Measurements from ENCODE around the gene RPL34.

RPL34 gene

GRCh38 chr4:108624263-108625056 is 4.1 kb downstream of the RPL34 start:
- no peak for DNase-seq (ENCODE audit: low read depth)

- DNase-seq (ENCODE audit: low read depth): no peak
These were observed 5.7 kb downstream of the RPL34 start for GRCh38 chr4:108626056-108626455.

- peak; percentile 59 for DNase-seq (ENCODE audit: low read depth)
These were observed 8.0 kb downstream of the RPL34 start for GRCh38 chr4:108628411-108628810.

- peak; percentile 32 for DNase-seq (ENCODE audit: low read depth)
These were observed 14.8 kb downstream of the RPL34 start for GRCh38 chr4:108635070-108635655.

GRCh38 chr4:108636246-108636645 is 15.9 kb downstream of the RPL34 start:
- peak; percentile 30 for DNase-seq (ENCODE audit: low read depth)

- DNase-seq (ENCODE audit: low read depth): no peak
These were observed 17.5 kb downstream of the RPL34 start for GRCh38 chr4:108637856-108638255.

GRCh38 chr4:108644237-108644636 is 23.9 kb downstream of the RPL34 start:
- peak; percentile 81 for DNase-seq (ENCODE audit: low read depth)

GRCh38 chr4:108646706-108647105 is 26.3 kb downstream of the RPL34 start:
- DNase-seq (ENCODE audit: low read depth): no peak

- no peak for DNase-seq (ENCODE audit: low read depth)
These were observed 29.5 kb downstream of the RPL34 start for GRCh38 chr4:108649863-108650211.

- peak; percentile 96 for DNase-seq (ENCODE audit: low read depth)
These were observed 30.0 kb downstream of the RPL34 start, which contains the start of gene OSTC for GRCh38 chr4:108650212-108651013. OSTC (plus strand) TSS chr4:108650599; CDS start chr4:108650656, 57 bp downstream.

- DNase-seq (ENCODE audit: low read depth): peak; percentile 77
These were observed 30.8 kb downstream of the RPL34 start for GRCh38 chr4:108651014-108651791.

- no peak for DNase-seq (ENCODE audit: low read depth)
These were observed 42.3 kb downstream of the RPL34 start for GRCh38 chr4:108662629-108663028.

- no peak for DNase-seq (ENCODE audit: low read depth)
These were observed 54.1 kb downstream of the RPL34 start for GRCh38 chr4:108674356-108674977.

Measured in EH (cell line).